AG09309 (cell line): ENCODE data around the gene RNASE1.

ENCODE experiments used
- DNase-seq: peaks from one replicate; pipeline ENCODE4 v3.0.0-alpha.2; 2010; ENCODE audit warnings: low read depth
- H3K4me3 ChIP-seq: 2 replicates; pipeline ENCODE4 v1.5.1; 2011; ENCODE audit warnings: mild to moderate bottlenecking, low read depth, low read length, moderate library complexity; ENCODE audit not compliant: control insufficient read depth
- CTCF ChIP-seq: IDR thresholded peaks from 2 replicates; pipeline ENCODE4 v1.5.1; 2011; ENCODE audit warnings: mild to moderate bottlenecking, low read depth, low read length, inconsistent platforms; ENCODE audit not compliant: insufficient read depth, control insufficient read depth; ENCODE audit errors: missing control alignments

RNASE1 gene

GRCh38 chr14:20790464-20791116 lies 12.1 kb downstream of the RNASE1 start:
- TF ChIP-seq CTCF, result no peak
- no peak overlapping the region for H3K4me3 ChIP-seq
- no peak for DNase-seq

- no peak for DNase-seq
- TF ChIP-seq CTCF, result no peak
- H3K4me3 ChIP-seq, result no peak overlapping the region
Measured at GRCh38 chr14:20789230-20789813, 13.3 kb downstream of the RNASE1 start.

- TF ChIP-seq CTCF, result no peak
- no peak for DNase-seq
- no peak overlapping the region for H3K4me3 ChIP-seq
Measured at GRCh38 chr14:20787025-20787424, 15.6 kb downstream of the RNASE1 start.

- no peak for TF ChIP-seq CTCF
- DNase-seq, result no peak
- no peak overlapping the region for H3K4me3 ChIP-seq
Measured at GRCh38 chr14:20782280-20782890, 20.3 kb downstream of the RNASE1 start.

GRCh38 chr14:20781803-20782202 lies 20.8 kb downstream of the RNASE1 start:
- H3K4me3 ChIP-seq, result no peak overlapping the region
- DNase-seq, result no peak
- no peak for TF ChIP-seq CTCF

GRCh38 chr14:20775901-20776300 lies 26.7 kb downstream of the RNASE1 start:
- DNase-seq, result no peak
- H3K4me3 ChIP-seq, result no peak overlapping the region
- no peak for TF ChIP-seq CTCF
